Trophoblast cell (in vitro differentiated cells and primary cell): Measurements from ENCODE around the gene SLC47A2.
A peak's percentile ranks its signal among the peaks of the same experiment; 100 is the strongest.

Experiments
- DNase-seq, 2 donors: peaks; one replicate each; pipeline ENCODE4 v3.0.0-alpha.2; 2016
- H2AFZ ChIP-seq: 2 replicates; pipeline ENCODE4 v1.6.1; 2013; ENCODE audit warnings: low read length, moderate library complexity, mild to moderate bottlenecking; ENCODE audit not compliant: insufficient read depth, poor library complexity
- H2AK5ac ChIP-seq: 2 replicates; pipeline ENCODE4 v1.6.1; 2013; ENCODE audit warnings: mild to moderate bottlenecking, low read length
- H2BK120ac ChIP-seq: 2 replicates; pipeline ENCODE4 v1.6.1; 2013; ENCODE audit warnings: low read length, mild to moderate bottlenecking, moderate library complexity; ENCODE audit not compliant: insufficient read depth, poor library complexity
- H2BK12ac ChIP-seq: 2 replicates; pipeline ENCODE4 v1.6.1; 2013; ENCODE audit warnings: mild to moderate bottlenecking, low read length, moderate library complexity
- H2BK5ac ChIP-seq: 2 replicates; pipeline ENCODE4 v1.6.1; 2013; ENCODE audit warnings: low read length, low read depth, moderate library complexity, mild to moderate bottlenecking; ENCODE audit not compliant: poor library complexity
- H3K14ac ChIP-seq: 2 replicates; pipeline ENCODE4 v1.6.1; 2013; ENCODE audit warnings: mild to moderate bottlenecking, low read length
- H3K18ac ChIP-seq: 2 replicates; pipeline ENCODE4 v1.6.1; 2013; ENCODE audit warnings: mild to moderate bottlenecking, low read length
- H3K23ac ChIP-seq: 2 replicates; pipeline ENCODE4 v1.6.1; 2013; ENCODE audit warnings: low read length
- H3K27ac ChIP-seq: 2 replicates; pipeline ENCODE4 v1.5.1; 2013; ENCODE audit warnings: low read depth, mild to moderate bottlenecking, inconsistent platforms, low read length, moderate library complexity
- H3K27me3 ChIP-seq: 2 replicates; pipeline ENCODE4 v1.6.1; 2013; ENCODE audit warnings: inconsistent platforms, mild to moderate bottlenecking, low read length, moderate library complexity; ENCODE audit not compliant: insufficient read depth
- H3K36me3 ChIP-seq, 2 experiments: 1 replicate in 1 of 2; 2 replicates in 1 of 2; pipeline ENCODE4 v1.6.1; 2013; ENCODE audit warnings: low read length in 2 of 2, mild to moderate bottlenecking in 2 of 2, moderate library complexity in 1 of 2; ENCODE audit not compliant: insufficient read depth in 2 of 2, control insufficient read depth in 1 of 2
- H3K4ac ChIP-seq: 2 replicates; pipeline ENCODE4 v1.6.1; 2013; ENCODE audit warnings: low read depth, mild to moderate bottlenecking, low read length, moderate library complexity
- H3K4me1 ChIP-seq, 2 experiments: 1 replicate in 1 of 2; 2 replicates in 1 of 2; pipeline ENCODE4 v1.6.1; 2013; ENCODE audit warnings: low read length in 2 of 2, mild to moderate bottlenecking in 2 of 2, moderate library complexity in 1 of 2; ENCODE audit not compliant: insufficient read depth in 2 of 2, control insufficient read depth in 1 of 2
- H3K4me2 ChIP-seq: 2 replicates; pipeline ENCODE4 v1.6.1; 2013; ENCODE audit warnings: inconsistent platforms, mild to moderate bottlenecking, low read length, moderate library complexity
- H3K4me3 ChIP-seq: 2 replicates; pipeline ENCODE4 v1.5.1; 2013; ENCODE audit warnings: mild to moderate bottlenecking, low read depth, low read length, inconsistent platforms
- H3K79me1 ChIP-seq: one replicate; pipeline ENCODE4 v1.6.1; 2013; ENCODE audit warnings: low read length
- H3K79me2 ChIP-seq: 2 replicates; pipeline ENCODE4 v1.6.1; 2013; ENCODE audit warnings: low read length, mild to moderate bottlenecking; ENCODE audit not compliant: control insufficient read depth, insufficient read depth, poor library complexity
- H3K9ac ChIP-seq: 2 replicates; pipeline ENCODE4 v1.6.1; 2013; ENCODE audit warnings: mild to moderate bottlenecking, low read length
- H3K9me3 ChIP-seq: 2 replicates; pipeline ENCODE4 v1.6.1; 2013; ENCODE audit warnings: low read depth, mild to moderate bottlenecking, control low read depth, inconsistent platforms, low read length; ENCODE audit not compliant: insufficient read depth
- H4K12ac ChIP-seq: 2 replicates; pipeline ENCODE4 v1.6.1; 2013; ENCODE audit warnings: low read depth, mild to moderate bottlenecking, low read length, moderate library complexity
- H4K8ac ChIP-seq: 2 replicates; pipeline ENCODE4 v1.6.1; 2013; ENCODE audit warnings: low read depth, mild to moderate bottlenecking, low read length, moderate library complexity
- H4K91ac ChIP-seq: one replicate; pipeline ENCODE4 v1.6.1; 2013; ENCODE audit warnings: low read depth, mild to moderate bottlenecking, low read length, moderate library complexity
- WGBS: extraction: QIAGEN DNeasy Blood & Tissue Kit; methylation state at CpG from one replicate; pipeline ENCODE4 v1.1.7; 2013; ENCODE audit warnings: missing lambda C conversion rate; ENCODE audit not compliant: insufficient read length, insufficient coverage; ENCODE audit errors: extremely low coverage; 5-methylcytosine and 5-hydroxymethylcytosine counted together

Gene SLC47A2

GRCh38 chr17:19762515-19762961 is 46.2 kb upstream of the SLC47A2 start:
- Histone ChIP-seq H3K4me2 (no peak overlapping the region), H3K79me1 (no peaks in the 10 kb centered on the region), H2BK5ac (no peak overlapping the region), H3K79me2 (no peaks in the 10 kb centered on the region), H3K27ac (no peak overlapping the region), H3K4ac (no peak overlapping the region), H3K36me3 (no peaks in the 10 kb centered on the region), H3K14ac (no peak overlapping the region), H2AK5ac (no peak overlapping the region), H3K23ac (no peak overlapping the region), H2BK120ac (no peak overlapping the region), H4K12ac (no peak overlapping the region), H3K4me1 (no peaks in the 10 kb centered on the region), H3K27me3 (no peaks in the 10 kb centered on the region), H3K4me3 (no peak overlapping the region), H4K8ac (no peak overlapping the region), H3K9ac (no peak overlapping the region), H2BK12ac (no peak overlapping the region), H2AFZ (no peak overlapping the region), H3K9me3 (no peaks in the 10 kb centered on the region), H3K18ac (no peak overlapping the region), H4K91ac (no peak overlapping the region)
- no CpG with 5 or more reads among the region's 15 CpGs for WGBS
- DNase-seq: peak; percentile 51 to 80

GRCh38 chr17:19760746-19761145 is 44.4 kb upstream of the SLC47A2 start:
- H3K9ac ChIP-seq: no peak overlapping the region
- no CpG with 5 or more reads among the region's 9 CpGs for WGBS
- H2BK5ac ChIP-seq: no peak overlapping the region
- H4K8ac ChIP-seq: no peak overlapping the region
- H3K79me2 ChIP-seq: no peaks in the 10 kb centered on the region
- H2AK5ac ChIP-seq: no peak overlapping the region
- H3K27me3 ChIP-seq: no peaks in the 10 kb centered on the region
- no peak overlapping the region for H3K18ac ChIP-seq
- H4K12ac ChIP-seq: no peak overlapping the region
- H2AFZ ChIP-seq: no peak overlapping the region
- no peak overlapping the region for H3K4me2 ChIP-seq
- H3K27ac ChIP-seq: no peak overlapping the region
- no peak overlapping the region for H3K4me3 ChIP-seq
- H2BK12ac ChIP-seq: no peak overlapping the region
- H2BK120ac ChIP-seq: no peak overlapping the region
- H3K79me1 ChIP-seq: no peaks in the 10 kb centered on the region
- H3K9me3 ChIP-seq: peaks cover 4% of the 10 kb centered on the region
- no peak overlapping the region for H4K91ac ChIP-seq
- no peak overlapping the region for H3K23ac ChIP-seq
- peak in 1 of 2 donors; percentile 2 for DNase-seq
- no peaks in the 10 kb centered on the region for H3K36me3 ChIP-seq
- H3K4me1 ChIP-seq: no peaks in the 10 kb centered on the region
- no peak overlapping the region for H3K14ac ChIP-seq
- no peak overlapping the region for H3K4ac ChIP-seq

GRCh38 chr17:19759568-19760549 is 43.5 kb upstream of the SLC47A2 start:
- no peak overlapping the region for H3K4ac ChIP-seq
- H2AK5ac ChIP-seq: no peak overlapping the region
- H3K4me1 ChIP-seq: no peaks in the 10 kb centered on the region
- no peak overlapping the region for H4K12ac ChIP-seq
- H2BK120ac ChIP-seq: no peak overlapping the region
- H3K79me1 ChIP-seq: no peaks in the 10 kb centered on the region
- no peak for DNase-seq
- no peak overlapping the region for H3K4me2 ChIP-seq
- H3K9ac ChIP-seq: no peak overlapping the region
- peaks cover 4% of the 10 kb centered on the region for H3K9me3 ChIP-seq
- H3K14ac ChIP-seq: no peak overlapping the region
- H3K27ac ChIP-seq: no peak overlapping the region
- no peak overlapping the region for H2BK5ac ChIP-seq
- WGBS: no CpG with 5 or more reads among the region's 24 CpGs
- H2BK12ac ChIP-seq: no peak overlapping the region
- H3K79me2 ChIP-seq: no peaks in the 10 kb centered on the region
- H3K36me3 ChIP-seq: no peaks in the 10 kb centered on the region
- no peaks in the 10 kb centered on the region for H3K27me3 ChIP-seq
- H3K23ac ChIP-seq: no peak overlapping the region
- H3K4me3 ChIP-seq: no peak overlapping the region
- no peak overlapping the region for H2AFZ ChIP-seq
- no peak overlapping the region for H4K8ac ChIP-seq
- no peak overlapping the region for H4K91ac ChIP-seq
- H3K18ac ChIP-seq: no peak overlapping the region

GRCh38 chr17:19757536-19758180 is 41.3 kb upstream of the SLC47A2 start:
- Histone ChIP-seq H2BK5ac (no peak overlapping the region), H3K27ac (no peak overlapping the region), H3K4me2 (no peak overlapping the region), H3K9ac (no peak overlapping the region), H3K4ac (no peak overlapping the region), H2AFZ (no peak overlapping the region), H4K12ac (no peak overlapping the region), H3K27me3 (no peaks in the 10 kb centered on the region), H4K91ac (no peak overlapping the region), H2BK12ac (no peak overlapping the region), H3K36me3 (no peaks in the 10 kb centered on the region), H3K9me3 (peaks cover 4% of the 10 kb centered on the region), H3K18ac (no peak overlapping the region), H3K23ac (no peak overlapping the region), H3K79me2 (no peaks in the 10 kb centered on the region), H3K4me3 (no peak overlapping the region), H3K4me1 (no peaks in the 10 kb centered on the region), H2BK120ac (no peak overlapping the region), H2AK5ac (no peak overlapping the region), H3K79me1 (no peaks in the 10 kb centered on the region), H3K14ac (no peak overlapping the region), H4K8ac (no peak overlapping the region)
- no peak for DNase-seq
- WGBS: no CpG with 5 or more reads among the region's 12 CpGs
